NCI-H1105 treated with DMSO at 0.1 percent for 48 hours (cell line): Measurements from ENCODE around the gene AIG1.
A peak's percentile ranks its signal among the peaks of the same experiment; 100 is the strongest.

Experiments
- DNase-seq: peaks from one replicate; lab custom pipeline; 2025; lab: John Stamatoyannopoulos, UW

Gene AIG1

DNA sequence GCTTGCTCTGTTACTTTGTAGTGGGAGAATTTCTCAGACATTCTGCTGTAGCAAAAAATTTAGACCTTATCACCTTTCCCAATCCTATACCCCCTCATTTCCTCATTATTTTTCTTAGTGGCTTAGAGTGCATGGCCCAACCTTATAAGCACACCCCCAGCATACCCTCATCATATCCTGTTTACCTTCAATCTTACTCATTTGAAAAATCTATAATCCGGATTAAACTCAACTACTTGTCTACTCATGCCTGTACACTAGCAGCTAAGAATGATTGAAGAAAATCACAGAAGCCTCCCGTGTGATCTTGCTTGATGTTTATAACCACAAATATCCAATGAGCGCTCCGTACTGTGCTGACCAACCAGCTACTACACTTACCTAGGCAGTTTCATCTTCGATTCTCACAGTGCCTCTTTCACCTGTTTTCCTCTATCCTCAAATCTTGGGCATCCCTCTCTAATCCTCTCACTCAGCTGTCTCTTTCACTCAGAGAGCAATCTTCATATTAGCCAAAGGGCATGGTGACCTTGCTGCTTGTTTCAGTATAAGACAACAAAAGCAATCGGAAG is 36.6 kb downstream of the AIG1 start:
- no peak for DNase-seq

DNA sequence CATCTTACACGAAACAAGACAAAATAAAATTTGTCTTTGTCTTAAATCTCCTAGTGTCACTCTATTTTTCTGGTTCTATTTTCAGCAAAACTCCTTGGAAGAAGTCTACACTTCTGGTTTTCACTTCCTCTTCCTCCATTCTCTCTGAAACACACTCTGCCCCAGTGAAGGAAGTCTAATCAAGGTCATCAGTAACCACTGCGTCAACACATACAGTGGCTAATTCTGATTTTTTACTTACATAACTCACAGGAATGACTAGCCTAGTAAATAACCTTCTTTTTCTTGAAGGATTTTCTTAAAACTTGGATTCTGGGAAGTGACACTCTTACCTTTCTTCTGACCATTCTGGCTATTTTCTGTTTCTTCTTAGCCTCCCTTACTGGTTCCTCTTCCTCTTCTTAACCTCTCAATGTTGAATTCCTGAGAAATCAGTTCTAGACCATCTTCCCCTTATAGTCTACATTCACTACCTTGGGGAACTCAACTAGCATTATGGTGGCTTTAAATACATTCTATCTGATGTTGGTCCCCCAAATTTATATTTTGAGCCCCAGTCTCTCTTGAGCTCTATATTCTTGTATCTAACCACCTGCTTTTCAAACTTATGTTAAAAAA is 37.5 kb downstream of the AIG1 start:
- DNase-seq, result no peak

DNA sequence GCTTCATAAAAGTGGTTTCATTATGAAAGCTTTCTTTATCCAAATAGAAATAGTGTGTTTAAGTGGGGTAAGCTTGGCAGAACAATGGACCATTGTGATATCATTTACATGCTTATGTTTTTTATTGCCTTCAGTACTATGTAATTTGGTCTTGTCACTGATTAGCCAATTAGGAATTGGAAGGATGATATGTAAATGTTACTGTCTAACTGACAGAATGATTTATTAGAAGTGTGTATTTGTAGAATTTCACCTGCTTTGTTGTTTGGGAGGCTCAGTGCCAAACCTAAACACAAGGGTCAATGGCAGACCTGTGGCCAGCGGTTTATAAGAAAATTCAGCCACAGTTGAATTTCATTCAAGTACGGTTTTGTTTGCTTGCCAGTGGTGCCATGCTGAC is 39.0 kb downstream of the AIG1 start:
- DNase-seq, result peak; percentile 83

DNA sequence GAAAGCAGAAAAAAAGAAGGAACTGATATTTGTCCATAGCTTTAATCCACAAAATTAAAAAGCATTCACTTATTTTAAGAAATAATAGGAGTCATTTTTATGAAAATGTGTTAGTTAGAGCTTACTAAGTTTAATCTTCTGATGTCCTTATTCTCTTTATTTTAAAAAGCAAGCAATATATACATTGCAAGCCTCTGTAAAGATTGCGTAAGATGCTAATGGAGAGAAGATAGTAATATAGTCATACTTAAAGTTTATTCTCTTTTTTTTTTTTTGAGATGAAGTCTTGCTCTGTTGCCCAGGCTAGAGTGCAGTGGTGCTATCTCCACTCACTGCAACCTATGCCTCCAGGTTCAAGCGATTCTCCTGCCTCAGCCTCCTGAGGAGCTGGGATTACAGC is 39.7 kb downstream of the AIG1 start:
- no peak for DNase-seq

DNA sequence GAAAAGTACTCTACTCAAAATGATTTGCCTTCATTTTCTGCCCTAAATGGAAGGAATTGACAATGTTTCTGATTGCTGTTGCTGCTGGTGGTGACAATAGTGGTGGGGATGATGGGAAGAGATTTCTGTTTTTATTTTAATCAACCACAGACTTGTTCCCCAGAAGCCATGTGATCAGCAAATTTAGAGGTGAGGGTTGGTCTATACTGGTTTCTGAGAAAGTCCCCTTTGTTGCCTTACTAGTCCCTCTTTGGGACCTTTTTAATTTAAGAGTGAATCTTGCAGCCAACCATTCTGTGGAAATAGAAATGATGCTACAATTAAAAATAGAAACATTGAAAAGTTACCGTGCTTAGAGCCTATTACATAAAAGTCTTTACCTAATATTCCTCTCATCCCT is 43.2 kb downstream of the AIG1 start:
- DNase-seq, result no peak

DNA sequence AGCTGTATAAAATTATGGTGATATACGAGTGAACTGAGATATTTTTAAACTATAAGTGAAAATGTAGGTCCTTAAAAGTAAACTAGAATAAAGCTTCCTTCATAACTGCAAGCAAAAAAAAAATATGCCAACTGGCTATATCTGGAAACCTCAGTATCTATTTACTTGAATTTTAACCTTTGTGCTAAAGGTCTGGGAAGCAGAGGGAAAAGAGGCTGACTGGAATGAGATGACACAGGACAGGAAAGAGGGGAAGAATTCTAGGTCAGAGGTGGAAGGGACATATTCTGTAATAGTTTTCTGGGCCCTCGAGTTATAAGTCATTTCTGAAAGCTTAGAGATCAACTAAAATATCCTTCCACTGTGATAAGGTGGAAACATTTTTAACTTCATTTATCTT is 46.8 kb downstream of the AIG1 start:
- DNase-seq, result no peak

DNA sequence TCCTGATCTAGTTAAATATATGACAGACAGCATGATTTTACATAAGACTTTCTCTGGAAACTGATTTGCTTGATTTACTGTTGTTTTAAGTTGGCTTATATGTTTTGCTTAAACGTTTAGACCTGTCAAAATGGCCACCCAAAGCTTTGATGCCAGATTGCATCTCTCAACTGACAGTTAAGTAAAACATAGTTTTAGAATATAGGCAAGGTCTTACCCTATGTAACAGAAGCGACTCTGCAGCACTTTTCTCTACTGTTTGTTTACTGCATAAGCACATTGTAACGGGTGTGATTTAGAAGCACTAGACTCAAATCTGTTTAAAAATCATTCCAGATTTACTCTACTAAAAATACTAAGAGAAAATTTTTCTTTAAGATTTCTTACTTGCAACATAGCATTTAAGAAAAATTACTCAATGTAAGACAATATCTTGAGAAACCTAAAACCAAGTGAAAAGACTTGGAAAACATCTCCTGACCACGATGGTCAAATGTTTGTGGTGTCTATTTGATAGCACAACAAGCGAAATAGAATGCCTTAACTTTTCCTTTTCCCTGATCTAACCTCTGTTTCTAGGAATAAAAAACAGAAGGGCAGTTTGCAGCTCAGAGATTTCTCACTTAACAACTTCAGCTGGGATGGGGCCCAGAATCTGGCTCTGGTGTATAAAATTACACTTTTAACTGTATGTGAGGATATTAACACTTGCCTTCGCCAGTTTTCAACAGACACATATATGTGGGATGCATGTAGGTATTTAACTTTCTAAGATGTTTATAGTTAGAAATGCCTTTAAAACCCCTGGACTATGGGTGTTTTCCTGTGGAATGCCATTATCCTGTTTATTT is 47.4 kb downstream of the AIG1 start:
- DNase-seq, result no peak

DNA sequence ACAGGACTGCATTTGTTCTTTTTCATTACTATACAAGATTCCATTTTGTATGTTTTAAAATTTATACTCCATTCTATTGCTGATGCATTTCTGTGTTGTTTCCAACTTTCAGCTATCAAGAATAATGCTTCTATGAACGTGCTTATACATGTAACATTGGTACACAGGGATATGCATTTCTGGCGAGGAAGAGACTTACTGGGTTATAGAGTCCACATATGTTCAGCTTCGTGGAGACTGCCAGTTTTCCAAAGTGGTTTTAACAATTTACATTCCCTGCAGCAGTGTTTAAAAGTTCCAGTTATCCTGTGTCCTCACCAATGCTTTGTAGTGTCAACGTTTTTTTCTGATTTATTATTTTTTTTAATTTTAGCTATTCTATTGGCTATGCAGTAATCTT is 48.5 kb downstream of the AIG1 start:
- DNase-seq, result no peak

DNA sequence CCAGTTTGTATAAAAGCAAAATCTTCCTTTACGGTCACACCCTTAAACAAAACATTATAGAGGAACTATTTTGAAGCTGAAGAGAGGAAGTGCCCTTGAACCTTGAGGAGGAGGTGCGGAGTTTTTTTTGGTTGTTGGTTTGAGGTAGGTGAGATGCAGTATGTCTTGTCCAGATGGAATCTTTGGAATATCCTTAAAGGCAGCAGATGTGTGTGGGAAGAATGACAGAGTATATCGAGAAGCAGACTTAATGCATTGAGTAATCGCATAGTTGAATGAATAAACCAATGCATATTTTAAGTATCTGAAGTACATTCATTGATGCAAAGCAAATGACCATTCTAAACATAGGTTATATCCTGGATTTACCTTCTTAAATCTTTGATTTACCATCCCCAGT is 49.9 kb downstream of the AIG1 start:
- no peak for DNase-seq

DNA sequence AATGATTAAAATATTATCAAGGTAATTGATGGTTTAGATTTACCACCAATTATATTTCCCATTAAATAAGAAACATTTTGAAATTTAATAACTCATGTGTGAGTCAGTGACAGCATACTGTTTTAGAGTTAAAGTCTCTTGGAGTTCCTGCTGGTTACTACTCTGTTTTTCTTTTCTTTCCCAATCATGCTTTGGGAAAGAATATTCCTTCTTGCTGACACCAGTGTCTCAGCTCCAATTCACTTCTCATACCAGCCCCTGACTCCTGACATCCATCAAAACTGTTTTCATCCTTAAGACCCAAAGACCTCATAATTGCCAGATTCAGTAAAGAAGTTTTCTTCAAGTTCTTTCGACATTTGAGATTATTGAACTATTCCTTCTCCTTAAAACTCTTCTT is 50.3 kb downstream of the AIG1 start:
- DNase-seq, result no peak

DNA sequence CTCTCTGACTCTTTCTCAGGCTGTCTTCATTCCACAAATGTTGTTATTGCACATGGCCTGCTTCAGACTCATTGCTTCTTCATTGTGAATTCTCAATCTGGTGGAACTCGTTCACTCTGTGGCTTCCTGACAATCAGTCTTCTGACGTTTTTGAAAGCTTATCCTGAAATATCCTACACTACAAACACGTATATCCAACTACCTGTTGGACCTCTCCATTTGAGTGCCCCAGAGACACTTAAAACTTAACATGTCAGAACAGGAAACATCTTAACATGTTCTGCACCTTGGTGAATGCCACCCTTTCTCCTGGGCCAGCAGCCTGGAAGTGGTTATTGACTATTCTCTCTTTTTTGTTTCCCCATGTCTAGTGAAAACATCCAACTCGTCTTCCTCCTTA is 50.8 kb downstream of the AIG1 start:
- DNase-seq, result no peak

DNA sequence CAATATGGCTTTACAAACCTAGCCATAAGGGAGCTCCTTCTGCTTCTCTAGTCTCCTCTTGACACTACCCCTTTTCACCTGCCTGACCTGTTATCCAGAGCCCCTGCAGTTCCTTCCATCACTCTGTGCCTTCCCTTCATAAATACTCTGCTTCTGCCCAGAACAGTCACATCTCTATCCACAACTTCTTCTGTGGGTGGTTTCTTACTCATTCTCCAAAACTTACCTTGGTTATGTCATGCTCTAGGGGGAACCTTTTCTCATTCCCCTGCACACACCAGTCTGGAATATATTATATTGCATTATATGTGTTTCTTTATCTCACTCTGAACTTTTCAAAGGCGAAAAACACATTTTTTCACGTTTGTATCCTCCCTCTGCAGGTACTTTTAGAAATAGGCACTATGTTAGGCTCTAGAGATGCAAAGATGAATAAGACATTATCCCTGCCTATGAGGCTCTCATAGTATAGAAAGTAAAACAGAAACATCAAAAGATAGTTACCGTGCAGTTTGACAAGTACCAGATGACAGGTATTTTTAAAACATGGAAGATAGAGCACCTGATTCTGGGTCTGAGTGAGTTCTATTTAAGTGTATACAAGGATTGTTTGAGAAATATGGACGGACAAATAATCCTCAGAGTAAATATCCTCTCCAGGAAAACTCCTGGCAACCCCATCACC is 51.5 kb downstream of the AIG1 start:
- DNase-seq, result no peak

DNA sequence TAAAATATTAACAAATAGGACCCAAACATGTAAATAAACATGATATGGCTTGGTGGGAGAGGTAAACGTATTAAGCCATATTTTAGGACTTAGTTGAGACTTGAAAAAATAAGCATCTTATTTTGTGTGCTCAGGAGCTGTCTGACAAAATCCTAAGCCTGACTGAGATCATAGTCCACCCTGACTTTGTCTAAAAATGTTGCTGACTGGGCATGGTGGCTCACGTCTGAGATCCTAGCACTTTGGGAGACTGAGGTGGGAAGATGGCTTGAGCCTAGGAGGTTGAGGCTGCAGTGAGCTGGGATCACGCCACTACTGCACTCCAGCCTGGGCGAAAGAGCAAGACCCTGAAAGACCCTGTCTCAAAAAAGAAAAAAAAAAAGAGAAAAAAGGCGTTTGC is 52.1 kb downstream of the AIG1 start:
- DNase-seq, result no peak

DNA sequence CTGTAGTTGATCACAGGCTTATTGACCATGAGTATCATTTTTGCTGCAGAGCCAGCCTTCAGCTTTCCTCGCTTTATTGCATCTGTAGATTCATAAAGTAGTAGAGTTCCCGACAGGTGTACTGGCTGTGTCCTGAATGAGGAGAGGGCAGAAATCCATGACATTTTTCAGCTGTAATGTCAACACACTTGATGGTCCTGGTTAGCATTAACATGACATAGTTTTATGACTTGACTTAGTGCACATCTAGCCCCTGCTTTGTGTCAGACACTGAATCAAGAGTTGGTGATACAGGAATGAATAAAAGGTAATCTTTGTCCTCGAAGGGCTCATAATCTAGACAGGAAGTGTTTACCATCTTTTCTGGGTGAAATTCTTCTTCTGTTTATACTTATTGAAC is 55.0 kb downstream of the AIG1 start:
- DNase-seq, result no peak

DNA sequence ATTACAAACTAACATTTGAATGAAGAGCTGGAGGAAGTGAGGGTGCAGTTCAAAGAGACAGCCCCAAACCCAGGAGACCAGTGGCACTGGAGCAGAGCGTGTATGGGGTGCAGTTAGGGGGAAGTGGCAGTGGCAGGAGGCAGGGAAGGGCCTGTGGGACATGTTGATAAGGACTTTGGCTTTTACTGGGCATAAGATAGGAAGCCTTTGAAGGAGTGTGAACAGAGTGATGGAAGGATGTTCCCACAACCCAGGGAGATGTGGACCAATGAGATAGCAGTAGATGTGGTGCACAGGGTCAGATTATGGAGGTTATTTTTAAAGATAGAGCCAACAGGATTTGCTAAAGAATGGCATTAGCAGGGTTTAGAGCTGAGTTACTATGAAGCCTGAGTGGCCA is 56.4 kb downstream of the AIG1 start:
- DNase-seq, result no peak

DNA sequence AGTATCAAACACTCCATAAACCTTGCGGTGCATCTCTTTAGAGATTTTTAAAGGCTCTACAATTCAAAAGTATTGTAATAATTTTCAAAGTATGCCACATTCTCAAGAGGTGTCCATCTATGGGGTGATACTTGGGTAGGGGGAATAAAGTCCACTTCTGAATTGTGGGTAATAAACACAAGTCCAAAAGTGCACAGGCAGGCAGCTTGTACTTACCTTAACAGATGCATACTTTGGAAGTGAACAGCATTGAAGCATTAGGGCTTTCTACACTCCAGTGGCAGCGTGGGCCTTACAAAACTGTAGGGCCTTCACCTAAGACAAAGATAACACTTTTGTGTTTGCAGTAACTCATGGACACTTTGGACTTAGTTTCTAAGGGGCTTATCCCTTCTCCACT is 58.6 kb downstream of the AIG1 start:
- DNase-seq, result no peak

DNA sequence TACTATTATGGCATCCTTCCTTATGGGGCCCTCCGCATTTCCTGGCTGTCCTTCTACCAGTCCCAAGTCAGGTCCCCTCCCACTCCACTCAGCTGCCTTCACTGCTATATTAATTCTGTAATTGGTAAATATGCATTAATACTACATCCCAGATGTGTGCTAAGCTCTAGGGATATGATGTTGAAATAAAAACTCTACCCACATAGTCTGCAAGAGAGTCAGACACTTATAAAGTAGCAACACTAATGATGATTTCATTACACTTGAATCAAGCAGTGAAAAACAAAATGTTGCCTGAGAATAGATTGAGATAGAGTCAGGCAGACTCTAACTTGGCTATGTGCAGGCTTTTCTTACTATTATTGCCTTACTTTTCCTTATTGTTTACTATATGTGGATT is 62.4 kb downstream of the AIG1 start:
- DNase-seq, result no peak

DNA sequence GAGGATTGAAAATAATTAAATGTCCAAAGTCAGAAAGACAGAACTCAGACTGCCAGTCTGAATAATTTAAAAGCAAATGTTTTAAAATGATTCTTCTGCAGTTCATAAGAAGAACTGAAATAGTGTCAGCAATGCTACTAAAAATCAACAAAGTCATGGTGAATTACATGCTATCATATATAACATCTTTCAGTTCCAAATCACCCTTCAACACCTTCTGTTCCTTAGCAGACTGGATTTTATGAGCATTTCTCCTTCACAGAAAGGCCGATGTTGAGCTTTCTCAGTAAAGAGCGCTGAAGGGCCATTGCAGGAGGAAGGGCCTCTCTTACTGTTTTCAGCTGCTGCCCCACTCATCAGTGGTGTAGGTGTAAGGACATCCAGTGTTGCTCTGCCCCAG is 63.3 kb downstream of the AIG1 start:
- DNase-seq, result no peak

DNA sequence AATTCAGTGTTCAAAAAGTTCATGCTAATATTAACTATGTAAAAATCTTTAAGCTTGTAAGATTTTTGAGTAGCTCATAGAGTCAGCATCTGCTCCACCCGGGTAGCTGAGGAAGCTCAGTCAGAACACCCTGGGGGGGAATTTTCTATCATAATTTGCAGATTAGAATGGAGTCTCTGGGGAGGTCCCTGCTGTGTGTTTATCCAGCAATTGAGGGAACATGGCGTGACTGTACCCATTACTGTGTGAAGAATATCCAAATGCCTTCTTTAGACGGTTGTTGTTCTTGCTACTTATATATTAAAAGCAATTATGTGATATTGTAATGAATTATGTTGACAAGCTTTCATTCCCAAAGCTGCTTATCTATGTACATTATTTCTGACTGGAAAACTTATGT is 64.8 kb downstream of the AIG1 start:
- DNase-seq, result no peak

DNA sequence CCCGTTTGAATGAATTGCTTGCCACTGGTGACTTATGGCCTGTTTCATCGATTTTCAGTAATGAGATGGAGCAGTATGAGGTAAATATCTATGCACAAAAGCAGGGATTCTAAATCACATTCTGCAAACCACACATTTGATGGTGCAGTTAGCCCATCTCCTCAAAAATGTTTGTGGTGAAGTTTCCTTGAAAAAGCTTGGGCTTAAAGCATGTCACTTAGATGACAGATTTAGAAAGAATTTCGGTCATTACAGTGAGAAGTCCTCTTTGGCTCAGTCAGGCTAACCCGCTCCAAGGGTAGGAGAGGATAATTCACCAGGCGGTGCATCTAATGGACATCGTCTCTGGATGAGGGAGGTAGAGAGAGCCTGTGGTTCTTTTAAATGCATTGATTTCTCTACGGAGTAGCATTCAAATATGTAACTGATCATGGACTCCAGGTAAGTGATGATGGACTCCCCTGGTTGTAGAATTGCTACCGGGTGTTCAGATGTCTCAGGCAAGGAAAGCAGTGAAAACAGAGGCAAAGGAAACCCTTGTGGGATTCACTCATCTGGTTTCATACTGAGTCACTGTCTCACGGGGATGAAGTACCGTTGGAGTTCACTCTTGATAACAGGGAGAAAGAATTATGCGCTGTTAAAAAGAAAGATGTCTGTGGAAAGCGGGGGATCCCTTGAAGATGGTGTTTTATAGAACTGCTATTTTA is 65.3 kb downstream of the AIG1 start:
- DNase-seq, result no peak

DNA sequence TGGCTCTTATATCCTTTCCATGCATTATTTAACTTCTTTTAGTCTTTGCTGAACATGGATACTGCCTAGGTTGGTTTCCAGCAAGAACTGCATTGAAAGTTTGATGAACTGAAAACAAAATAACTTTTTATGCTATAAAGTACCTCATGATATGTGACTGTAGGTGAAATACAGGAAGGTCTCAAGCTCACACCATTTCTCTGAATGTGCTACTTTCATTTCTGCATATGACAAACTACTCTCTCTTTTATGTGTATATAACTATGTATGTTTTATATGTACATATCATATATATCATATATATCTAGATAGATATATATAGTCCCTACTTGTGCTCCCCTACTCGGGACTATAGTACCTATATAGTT is 65.9 kb downstream of the AIG1 start:
- DNase-seq, result no peak

DNA sequence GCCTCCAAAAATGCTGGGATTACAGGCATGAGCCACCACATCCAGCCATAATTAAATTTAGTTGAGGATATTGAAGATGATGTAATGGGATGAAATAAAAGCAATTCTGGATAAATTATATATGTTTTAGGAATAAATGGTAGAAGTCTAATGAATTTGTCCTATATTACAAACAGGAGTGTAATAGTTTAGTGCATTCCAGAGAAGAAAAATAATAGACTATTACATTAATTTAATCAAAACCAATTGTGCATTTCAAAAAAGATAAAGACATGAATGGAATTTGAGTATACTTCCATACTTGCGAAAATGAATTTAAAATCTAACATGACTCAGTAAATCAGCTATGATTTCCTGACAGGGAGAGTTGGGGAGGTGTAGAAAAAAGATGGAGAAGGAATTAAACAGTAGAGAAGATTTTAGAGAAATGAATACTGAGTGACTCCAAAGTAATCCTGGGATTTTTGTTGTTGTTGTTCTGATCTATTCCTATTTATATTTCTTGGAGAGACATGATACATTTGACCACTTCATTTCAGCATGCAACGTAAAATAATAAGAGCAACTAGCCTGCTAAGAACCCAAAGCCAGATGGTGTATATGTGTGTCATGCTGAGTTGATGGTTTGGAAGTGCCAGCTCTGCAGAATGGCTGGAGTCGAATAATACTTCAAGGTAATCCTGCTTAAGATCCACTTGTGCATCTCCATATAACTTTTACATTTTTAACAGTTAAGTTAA is 67.4 kb downstream of the AIG1 start:
- DNase-seq, result no peak
